HG03097 (cell line): ENCODE results near the gene MTHFD1L.
"Not testable (repeated sequence)": the region's sequence is repeated elsewhere in the genome, so short reads cannot be mapped to it uniquely, and the experiment has no call there.

Experiments
- ATAC-seq: cut with Tn5 transposase; IDR thresholded peaks from one replicate; pipeline ENCODE4 v1.9.1; 2021; ENCODE audit not compliant: unreplicated experiment, low FRiP score

Gene MTHFD1L

DNA sequence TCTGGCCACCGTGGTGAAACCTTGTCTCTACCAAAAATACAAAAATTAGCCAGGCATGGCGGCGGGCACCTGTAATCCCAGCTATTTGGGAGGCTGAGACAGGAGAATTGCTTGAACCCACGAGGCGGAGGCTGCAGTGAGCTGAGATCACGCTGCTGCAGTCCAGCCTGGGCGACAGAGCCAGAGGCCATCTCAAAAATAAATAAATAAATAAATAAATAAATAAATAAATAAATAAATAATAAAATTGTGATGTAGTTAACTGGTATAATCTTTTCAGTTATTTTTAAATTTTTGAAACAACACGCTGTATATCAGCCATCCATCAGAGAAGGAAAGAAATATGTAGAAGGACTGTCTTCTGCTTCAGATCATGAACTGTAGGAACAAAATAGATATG, 221.6 kb downstream of the MTHFD1L start:
- not testable (repeated sequence) for ATAC-seq

DNA sequence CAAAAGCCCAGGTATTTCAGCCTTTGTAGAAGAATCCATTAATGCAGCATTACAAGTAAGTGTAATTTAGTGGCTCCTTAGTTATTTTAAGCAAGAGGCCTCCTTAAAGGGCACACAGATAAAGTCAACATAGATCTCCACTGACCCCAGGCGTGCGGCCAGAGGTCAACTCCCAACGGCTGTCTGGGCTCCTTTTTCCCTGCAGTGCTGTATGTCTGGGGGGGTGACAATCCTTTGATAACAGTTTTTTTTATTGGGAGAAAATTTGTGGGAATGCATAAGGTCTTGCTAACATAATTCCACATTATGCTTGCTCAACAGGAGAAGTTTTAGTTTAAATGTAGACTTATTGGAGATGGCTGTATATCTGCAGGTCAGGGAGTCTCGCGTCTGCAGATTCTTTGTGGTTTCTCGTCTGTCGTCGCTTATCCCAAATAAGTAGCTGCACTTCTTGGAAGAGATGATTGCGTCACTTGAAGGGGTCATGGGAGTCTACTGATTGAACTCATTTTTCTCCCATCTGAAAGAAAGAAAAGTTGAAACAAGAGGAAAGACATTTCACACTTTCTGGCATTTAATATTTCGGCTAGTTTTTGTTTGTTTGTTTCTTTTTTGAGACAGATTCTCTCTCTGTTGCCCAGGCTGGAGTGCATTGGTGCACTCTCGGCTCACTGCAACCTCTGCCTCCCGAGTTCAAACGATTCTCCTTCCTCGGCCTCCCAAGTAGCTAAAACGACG, 222.5 kb downstream of the MTHFD1L start:
- ATAC-seq, result no peak

DNA sequence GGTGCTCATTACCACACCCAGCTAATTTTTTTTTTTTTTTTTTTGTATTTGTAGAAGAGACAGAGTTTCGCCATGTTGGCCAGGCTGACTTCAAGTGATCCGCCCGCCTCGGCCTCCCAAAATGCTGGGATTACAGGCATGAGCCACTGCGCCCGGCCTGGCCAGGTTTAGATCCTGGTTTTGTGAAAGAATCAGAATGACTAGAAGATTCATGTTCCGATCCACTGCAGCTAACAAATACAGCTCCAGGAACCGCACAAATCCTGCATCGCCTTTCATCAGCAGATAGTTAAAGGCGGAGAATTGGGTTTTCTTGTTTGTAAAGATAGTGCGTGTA, 223.1 kb downstream of the MTHFD1L start:
- ATAC-seq, result no peak

DNA sequence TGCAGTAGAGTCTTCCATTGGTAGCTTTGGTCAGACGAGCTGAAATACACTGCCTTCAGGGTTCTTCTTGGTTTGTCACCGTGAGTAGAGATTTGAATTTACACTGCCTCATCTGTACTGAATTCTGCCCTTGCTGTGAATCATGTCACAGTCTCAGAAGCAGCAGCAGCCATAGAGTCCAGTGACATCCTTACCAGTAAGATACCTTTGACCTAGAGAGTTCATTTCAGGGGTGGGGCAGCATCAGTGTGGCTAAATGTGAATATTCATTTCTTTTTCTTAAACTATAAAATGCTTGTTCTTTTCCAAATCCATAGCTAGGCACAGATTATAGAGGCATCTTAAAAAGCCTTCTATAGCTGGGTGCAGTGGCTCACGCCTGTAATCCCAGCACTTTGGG, 223.5 kb downstream of the MTHFD1L start:
- no peak for ATAC-seq

DNA sequence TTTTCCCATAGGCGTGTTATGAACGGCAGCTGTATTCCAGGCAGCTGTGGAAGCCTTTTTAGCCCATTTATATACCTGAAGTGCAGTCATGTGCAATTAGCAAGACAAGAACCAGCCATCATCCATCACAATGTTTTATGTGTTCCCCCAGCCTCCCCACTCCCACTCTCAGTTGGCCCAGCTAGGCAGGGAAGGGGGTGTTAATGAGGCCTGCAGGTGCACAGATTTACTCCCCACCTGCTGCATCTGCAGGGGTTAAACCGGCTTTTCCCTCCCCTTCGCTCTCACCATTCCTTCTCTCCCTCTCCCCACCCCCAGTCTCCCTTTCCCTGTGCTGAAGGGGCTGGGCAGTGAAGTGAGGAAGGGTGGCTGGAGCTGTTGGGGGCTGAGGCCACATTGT, 224.5 kb downstream of the MTHFD1L start:
- no peak for ATAC-seq

DNA sequence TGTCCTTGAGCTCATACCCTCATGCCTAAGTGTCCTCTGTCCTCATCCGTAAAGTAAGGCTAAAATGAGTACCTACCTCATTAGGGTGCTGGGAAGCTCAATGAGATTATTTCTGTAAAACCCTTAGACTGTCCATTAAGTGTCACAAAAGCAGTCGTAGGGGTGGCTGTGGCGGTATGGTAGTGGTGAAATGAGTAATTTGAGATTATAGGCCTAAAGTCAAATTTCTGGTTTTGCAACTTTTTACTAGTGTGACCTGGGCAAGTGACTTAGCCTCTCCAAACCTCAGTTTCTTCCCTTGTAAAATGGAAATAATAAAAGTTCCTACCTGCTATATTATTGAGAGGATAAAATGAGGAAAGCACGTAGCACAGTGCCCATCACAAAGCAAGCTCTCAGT, 226.1 kb downstream of the MTHFD1L start:
- ATAC-seq, result no peak

DNA sequence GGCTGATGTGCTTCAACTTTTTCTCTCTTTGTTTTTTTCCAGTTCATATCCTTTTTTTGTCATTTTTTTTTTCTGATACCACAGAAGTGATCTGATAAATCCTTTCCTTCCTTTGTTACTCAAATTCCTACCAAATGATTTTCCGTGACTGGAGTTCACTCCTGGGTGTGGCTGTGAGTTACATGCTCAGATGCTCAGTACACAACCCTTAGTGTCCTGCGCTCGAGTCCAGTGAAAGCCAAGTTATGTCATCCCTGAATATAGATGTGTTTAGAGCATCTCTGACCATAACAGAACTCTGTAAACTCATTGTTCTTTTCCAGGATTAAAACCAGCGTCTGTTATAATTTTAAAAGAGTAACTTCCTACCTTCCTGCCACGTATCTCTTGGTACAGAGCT, 227.1 kb downstream of the MTHFD1L start:
- ATAC-seq, result no peak

DNA sequence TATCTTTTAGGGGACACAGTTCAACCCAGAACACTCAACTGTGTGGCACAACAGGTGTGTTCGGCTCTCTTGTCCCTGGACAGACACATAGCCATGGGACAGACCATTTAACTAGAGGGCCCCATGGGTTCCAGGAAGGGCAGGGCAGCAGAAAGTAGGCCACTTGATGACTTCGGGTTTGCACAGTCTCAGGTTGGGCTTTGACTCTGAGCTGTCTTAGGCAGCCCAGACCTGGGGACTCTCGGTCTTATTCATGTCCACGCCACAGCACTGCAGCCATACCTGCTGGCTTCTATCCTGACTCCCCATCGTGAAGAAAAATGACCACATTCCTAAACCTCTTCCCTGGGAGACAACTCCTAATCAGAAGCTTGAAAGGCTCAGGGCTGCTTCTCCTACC, 228.2 kb downstream of the MTHFD1L start:
- ATAC-seq, result no peak

DNA sequence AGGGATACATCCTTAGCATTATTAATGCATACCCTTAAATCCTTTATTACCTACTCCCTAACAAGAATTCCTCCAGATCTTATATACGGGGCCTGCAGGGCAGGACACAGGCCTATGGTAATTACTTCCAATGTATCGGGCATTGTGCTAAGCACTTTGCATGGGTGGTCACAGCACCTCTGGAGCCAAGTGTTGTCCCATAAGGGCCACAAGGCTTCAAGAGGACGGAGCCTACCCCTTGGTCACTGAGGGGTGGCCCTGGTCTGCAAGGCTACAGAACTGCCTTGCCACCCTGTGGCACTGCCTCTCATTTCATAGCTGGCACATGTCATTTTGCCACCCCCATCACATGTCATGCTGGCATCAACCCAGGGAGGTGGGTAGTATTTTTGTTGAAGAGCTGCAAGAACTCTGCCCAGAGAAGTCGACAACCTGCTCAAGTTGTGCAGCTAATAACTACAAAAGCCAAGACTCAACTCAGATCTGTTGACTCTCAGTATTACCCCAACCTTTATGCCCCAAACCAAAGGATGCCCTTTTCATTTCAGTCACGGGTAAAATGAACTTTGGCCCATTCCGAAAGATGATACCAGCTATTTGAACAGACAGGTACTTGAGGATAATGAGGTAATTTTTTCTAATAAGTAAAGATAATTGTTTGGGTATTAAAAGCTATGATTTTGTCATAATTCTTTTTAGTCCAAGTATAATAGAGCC, 230.2 kb downstream of the MTHFD1L start:
- ATAC-seq, result no peak

DNA sequence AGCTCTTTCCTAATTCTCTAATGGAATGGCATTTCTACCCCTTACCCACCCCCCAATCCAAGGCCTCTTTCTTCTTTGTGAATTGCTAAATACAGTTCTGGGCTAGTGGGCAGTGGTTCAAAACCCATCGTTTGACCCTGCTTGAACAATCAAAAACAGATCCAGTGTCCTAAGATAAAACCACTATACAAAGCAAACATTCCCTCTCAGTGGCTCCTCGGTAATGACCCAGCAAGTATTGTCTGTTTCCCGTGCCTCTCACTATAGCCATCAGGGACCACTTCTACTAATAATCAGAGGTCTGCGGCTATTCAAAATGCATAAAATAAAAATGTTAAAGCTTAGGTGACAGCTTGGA, 230.7 kb downstream of the MTHFD1L start:
- ATAC-seq, result no peak

DNA sequence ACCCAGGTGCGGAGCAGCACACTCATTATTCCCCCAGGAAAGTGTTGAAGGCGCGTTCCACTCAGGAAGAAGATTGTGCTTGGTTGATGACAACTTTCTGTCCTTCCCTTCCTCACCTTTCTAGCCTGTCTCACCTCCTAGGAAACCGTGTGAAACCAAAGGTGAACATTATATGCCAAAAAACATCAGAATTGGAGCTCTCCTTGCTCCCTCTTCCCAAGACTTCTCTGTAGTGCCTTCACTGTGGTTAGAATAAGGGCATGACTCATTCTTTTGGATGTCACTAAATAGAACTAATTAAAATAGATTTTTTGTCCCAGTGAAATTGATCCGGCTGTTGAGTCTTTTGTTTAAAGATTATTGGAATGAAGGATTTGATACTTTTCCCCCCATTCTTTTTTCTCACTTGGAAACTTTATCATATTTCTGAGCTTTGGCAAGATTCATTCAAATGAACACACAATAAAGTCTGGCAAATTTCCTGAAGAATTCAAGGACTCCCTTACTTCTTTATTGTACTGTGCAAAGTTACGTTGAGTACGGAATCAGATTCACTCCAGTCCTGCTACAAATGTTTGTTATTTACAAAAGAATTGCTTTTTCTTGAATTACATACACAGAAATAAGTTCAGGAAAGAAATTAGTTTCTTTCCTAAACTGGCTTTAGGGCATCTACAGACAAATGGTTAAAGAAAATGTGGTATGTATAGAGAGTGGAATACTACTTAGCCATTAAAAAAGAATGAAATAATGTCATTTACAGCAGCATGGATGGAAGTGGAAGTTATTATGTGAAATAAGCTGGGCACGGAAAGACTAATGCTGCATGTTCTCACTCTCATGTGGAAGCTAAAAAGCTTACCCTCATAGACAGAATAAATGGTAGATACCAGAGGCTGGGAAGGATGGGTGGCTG, 231.4 kb downstream of the MTHFD1L start:
- no peak for ATAC-seq

DNA sequence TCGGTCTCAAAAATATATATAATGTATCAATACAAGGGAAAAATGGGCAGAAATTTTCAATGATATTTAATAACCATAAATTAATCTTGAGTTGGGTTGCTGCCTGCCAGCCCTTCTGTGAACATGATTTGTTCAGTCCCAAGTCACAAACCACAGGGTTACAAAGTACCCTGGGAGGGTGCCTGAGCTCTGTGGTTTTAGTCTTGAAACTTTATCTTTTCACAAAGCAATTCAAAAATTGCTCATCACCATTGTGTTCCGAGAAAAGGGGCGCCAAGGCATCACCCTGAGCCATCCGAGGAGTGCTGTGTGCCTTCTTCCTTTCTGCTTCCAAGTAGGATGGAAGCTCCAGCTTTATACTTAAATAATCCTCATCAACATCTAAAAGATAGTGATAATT, 232.7 kb downstream of the MTHFD1L start:
- ATAC-seq, result no peak

DNA sequence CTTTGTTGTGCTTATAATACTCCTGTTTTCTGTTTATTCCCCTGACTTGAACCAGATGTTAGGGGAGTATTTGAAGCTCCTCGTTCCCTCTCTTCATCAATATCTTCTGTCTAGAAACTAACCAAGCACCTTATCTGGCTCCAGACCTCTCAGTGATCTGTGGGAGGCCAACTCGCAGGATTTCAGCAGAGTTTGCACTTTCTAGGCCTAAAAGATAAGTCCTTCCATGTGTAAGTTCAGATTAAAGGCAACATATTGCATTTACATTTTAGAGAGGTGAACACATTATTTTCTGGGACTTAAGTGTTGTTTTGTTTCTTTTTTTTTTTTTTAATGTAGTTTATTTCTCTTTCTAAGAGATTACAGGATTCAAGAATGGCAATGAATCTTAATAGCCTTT, 234.8 kb downstream of the MTHFD1L start:
- no peak for ATAC-seq

DNA sequence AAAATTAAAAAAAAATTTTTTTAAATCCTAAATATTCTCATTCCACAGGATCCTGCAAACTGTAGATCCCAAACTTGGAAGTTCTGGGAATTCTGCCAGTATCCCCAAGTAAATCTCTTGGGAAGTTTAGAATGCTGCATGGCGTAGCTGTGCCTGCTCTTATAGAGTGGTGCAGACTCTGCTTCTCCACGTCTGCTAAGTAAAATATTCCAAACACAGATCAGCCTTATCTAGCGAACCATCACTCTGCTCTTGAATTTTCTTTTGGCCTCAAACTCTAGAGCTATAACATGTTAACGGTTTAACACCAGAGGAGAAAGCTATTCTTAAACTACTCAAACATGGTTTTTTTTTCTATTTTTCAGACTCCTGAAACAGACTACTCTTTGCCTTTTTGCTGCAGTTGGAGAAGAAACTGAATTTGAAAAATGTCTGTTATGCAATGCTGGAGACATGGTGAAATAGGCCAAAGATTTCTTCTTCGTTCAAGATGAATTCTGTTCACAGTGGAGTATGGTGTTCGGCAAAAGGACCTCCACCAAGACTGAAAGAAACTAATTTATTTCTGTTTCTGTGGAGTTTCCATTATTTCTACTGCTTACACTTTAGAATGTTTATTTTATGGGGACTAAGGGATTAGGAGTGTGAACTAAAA, 235.8 kb downstream of the MTHFD1L start:
- no peak for ATAC-seq

DNA sequence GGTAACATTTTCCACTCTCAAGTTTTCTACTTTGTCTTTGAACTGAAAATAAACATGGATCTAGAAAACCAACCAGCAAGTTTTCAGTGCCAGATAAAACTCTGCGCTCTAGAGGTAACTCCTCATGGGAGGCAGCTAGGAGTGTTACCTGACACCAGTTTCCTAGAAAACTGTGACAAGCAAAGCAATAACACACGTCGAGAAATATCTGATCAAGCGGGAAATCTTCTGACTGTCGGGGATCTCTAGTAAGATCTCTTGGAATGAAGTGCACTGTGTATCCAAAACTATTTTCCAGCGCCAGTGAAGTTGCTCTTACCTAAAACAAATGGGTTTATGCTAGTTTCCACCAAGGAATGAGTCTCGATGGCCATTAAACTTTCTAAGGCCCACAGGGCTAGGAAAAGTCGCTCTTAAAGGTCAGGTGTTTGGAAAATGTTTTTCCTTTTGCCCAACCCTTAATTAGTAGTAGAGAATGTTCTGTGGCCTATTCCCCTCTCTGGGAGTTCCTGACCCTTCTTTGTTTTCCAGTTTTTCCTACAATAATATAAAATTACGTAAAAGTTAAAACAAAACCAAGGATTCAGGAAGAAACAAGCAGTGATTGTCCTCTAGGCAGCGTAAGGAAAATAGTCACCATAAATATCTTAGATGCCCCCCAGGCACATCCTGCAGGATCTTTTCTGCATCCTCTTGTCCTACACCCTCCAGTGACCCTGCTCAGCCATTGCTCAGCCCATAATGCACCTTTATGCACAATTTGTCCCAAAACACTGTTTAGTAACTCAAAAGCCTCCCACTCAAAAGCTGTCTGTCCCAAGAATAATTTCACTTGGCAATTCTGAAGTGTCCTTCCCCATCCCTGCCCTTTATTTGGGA, 236.6 kb downstream of the MTHFD1L start:
- ATAC-seq, result no peak

DNA sequence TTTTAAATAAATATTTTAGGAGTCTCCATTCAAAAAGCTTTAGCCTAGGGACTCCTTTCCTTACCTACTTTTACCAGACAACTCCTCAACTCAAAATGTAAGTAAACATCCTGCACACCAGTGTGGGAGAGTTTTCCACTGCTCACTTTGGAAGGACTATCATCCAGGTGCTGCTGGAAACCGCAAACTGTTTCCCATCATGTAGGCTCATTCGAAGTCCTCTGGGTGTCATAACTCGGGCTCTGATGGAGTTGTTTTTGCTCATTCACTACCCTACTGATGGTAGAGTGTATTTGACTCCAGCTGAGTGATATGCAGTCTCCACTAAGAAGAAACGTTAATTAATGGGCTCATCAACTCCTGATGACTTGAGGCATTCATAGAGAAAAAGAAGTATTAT, 237.8 kb downstream of the MTHFD1L start:
- ATAC-seq, result no peak

DNA sequence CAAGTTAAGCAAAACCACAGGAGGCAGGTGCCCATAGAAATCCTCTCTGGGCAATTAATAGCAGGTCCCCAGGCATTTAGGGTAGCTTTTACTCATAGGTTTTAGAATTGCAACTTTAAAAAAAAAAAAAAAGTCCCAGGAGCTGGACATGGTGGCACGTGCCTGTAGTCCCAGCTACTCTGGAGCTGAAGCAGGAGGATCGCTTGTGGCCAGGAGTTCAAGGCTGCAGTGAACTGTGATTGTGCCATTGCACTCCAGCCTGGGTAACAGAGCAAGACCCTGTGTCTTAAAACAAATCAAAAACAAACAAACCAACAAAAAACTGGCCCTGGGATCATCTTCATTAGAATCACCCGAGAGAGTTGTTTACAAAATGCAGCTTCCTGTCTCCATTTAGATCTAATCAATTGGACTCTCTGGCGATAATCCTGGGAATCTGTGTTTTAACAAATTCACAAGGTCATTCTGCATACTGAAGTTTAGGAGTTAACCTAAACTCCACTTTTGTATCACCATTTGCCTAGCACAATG, 242.5 kb downstream of the MTHFD1L start:
- ATAC-seq, result no peak

DNA sequence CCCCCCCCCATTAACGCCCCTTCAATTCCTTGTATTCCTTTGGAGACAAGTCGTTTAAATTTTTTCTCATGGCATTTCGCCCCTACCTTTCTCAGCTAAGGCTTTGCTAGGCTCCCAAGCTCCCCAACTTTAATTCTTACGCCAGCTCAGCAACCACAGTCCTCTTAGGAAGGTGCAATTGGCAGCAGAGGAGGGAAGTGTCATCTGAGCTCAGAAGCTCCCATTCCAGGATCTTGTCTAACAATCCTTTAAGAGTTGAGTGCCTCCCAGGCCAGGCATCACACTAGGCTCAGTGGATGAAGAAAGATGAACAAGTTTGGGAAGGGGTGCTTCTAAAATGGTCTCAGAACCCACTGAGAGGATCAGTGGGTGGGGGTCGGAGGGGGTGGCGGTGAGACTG, 243.0 kb downstream of the MTHFD1L start:
- ATAC-seq, result no peak

DNA sequence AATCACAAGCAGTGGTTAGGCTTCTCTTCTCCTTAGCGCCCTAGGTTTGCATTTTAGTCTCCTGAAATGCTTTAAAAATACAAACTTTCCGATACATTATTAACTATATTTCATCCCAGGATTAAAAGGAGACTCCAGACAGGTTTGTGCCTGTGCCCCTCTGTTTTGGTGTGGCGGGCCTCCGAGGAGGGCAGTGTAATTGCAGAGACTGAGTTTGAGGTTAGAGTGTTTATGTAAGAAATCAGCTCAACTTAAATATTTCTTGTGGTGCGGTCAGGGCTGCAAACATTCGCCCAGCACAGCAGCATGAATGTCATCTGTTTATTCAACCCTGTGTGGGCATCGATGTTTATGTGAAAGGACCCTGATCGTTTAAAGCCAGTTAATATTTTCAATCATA, 243.9 kb downstream of the MTHFD1L start:
- ATAC-seq, result no peak
